Epithelial cell of esophagus (primary cell): ENCODE data around the gene SLC48A1.
A peak's percentile ranks its signal among the peaks of the same experiment; 100 is the strongest.

ENCODE experiments used
- DNase-seq: peaks from one replicate; pipeline ENCODE4 v3.0.0; 2010; ENCODE audit warnings: low read depth
- H3K4me3 ChIP-seq: 2 replicates; pipeline ENCODE4 v1.5.1; 2011; ENCODE audit warnings: mild to moderate bottlenecking, low read length, control low read depth
- TF ChIP-seq, protein P1 (sequence below): IDR thresholded peaks from 2 replicates; pipeline ENCODE4 v1.5.1; 2011; ENCODE audit warnings: low read depth, mild to moderate bottlenecking, low read length, control low read depth, inconsistent platforms; ENCODE audit not compliant: insufficient read depth; ENCODE audit errors: missing control alignments

The SLC48A1 gene

DNA sequence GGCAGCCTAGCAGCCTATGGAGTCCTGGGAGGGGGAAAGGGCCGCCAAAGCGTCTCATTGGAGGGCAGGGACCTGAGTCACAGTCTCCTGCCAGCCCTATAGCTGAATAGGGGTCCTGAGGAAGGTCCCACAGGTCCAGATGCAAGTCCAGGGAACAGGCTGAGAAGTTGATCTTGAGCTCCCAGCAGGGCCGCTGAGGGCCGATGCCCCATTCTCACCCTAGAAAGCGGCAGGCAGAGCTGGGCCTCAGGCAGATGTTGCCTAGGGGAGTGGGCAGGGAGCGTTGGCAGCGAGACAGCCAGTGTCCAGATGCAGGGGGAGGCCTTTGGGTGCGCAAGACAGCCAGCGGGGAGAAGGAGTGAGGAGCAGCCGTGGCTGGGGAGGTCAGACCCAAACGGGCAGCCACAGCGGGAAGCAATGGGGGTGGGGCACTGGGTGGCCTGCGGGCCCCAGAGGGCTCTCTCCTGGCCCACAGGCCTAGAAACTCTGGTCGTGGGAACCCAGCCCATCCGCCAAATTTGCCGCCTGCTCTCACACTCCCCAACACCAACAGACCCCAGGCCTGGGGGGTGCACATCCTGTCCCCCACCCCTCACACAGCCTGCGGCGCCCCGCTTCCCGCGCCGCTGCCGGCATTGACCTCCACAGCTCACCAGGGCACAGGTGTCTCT, 45.6 kb downstream of the SLC48A1 start:
- TF ChIP-seq, protein P1, sequence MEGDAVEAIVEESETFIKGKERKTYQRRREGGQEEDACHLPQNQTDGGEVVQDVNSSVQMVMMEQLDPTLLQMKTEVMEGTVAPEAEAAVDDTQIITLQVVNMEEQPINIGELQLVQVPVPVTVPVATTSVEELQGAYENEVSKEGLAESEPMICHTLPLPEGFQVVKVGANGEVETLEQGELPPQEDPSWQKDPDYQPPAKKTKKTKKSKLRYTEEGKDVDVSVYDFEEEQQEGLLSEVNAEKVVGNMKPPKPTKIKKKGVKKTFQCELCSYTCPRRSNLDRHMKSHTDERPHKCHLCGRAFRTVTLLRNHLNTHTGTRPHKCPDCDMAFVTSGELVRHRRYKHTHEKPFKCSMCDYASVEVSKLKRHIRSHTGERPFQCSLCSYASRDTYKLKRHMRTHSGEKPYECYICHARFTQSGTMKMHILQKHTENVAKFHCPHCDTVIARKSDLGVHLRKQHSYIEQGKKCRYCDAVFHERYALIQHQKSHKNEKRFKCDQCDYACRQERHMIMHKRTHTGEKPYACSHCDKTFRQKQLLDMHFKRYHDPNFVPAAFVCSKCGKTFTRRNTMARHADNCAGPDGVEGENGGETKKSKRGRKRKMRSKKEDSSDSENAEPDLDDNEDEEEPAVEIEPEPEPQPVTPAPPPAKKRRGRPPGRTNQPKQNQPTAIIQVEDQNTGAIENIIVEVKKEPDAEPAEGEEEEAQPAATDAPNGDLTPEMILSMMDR, result no peak
- H3K4me3 ChIP-seq, result peak overlapping the region; percentile 66
- DNase-seq, result no peak

DNA sequence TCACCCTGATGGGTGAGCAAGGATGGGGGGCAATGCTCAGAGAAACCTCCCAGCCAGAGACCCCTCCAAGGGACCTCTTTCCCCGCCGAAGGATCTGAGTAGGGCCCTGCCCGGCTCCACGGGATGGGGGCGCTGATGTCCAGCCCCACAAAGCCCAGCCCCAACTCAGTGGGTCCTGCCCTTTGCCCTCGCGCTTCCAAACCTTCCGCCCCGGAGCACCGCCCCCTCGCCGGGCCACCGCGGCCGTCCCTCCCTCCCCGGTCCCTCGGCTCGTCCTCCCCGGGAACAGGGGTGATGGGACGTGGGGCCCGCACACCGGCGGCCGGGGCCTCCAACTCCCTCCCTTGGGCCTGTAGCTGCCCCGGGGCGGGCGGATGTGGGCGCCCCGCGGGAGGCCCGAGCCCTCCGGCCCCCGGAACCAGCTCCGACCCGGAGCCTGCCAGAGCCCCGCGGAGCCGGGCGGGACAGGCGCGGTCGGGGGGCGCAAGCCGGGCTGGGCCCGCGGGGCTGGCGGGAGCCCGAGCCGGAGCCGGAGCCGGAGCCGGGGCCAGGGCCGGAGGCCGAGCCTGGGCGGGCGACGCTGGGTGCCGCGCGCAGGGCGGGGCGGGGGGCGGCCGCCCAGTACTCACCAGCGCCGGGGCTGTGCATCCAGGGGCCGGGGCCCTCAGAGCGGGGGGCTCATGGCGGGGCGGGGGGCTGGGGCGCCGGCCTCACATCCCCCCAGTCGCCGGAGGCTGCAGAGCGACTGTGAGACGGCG, 46.3 kb downstream of the SLC48A1 start:
- peak overlapping the region; percentile 67 for H3K4me3 ChIP-seq
- TF ChIP-seq, protein P1, result peak; percentile 13
- DNase-seq, result no peak

DNA sequence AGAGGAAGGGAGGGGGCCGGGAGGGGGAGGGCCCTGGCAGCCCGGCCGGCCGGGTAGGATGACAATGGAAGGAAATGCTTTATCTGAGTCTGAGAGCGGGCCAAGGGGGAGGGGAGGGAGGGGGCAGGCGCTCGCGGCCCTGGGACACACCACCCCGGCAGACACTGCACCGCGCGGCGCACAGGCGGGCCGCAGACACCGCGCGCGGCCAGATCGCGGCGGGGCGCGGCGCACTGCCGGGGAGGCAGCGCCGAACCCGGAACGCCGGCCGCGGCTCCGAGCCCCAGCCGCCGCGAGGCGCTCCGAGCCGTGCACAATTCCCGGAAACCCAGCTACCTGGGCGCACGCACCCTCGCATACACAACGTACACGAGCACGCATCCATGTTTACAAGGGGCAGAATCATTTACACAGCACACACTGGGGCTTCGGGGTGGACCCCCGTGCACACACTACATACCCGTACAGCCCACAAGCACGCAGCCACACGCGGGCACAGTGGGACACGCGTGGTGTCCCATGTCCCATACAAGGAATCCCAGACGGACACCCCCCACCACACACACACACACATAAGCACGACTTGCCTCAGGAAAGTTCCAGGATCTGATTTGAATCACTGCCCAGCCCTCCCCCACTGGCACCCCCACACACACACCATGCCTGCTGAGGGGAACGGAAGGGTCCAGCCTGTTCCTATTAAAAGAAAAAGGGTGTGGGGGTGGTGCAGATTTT, 47.0 kb downstream of the SLC48A1 start, which contains the start of gene HDAC7:
HDAC7 (minus strand) TSS at position 8 of the 735 bp plus-strand sequence. CDS start 118 bp downstream, outside the sequence.
- peak within 1 kb of the TSS; percentile 67 for H3K4me3 ChIP-seq
- TF ChIP-seq, protein P1, result no peak
- DNase-seq, result peak; percentile 76

DNA sequence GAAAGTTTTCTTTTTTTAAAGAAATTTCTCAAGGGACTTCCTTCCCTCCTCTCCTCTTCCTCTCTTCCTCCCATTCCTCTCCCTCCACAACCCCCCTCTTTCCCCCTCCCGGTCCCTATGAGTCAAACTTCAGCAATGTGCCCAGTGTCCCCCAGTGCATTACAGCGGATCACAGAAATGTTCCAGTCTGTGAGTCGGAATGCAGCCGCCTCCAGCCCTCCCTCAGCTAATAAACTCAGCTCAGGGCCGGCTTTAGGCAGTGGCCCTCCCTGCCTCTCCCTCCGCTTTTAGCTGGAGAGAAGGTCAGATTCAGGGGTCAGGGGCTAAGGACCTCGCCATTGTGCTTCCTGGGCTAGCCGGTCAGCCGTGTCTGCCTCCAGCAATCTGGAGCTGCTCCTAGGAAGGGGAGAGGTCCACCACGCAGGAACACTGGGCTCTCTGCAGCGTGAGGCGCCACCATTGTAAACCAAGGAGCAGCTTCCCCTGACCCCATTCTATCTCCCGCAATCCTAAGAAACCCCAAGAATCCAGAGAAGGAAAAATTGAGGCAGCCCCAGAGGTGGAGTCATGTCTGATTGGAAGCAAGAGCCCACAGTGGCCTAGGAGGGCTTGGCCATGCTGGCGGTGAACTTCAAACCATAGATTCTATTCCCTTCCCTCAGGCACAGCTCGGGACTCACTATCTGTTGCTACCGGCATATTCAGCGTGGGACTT, 47.8 kb downstream of the SLC48A1 start:
- peak; percentile 84 for DNase-seq
- TF ChIP-seq, protein P1, result no peak

DNA sequence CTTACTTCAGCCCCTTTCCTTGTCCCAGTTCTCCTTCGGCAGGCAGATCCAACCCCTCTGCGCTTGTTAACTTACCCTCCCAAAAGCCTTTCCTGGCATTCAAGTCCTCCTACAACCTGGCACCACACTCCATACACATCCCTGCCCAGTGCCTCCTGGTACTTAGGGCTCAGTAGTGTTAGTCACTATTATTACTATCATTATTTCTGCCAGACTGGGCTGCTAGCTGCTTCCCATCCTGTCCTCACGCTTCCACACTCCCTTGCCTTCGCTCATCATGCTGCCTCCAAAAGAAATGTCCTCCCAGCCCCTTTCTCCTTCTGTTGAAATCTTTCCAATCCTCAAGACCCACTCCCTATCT, 48.3 kb downstream of the SLC48A1 start:
- DNase-seq, result no peak
- TF ChIP-seq, protein P1, result no peak
- H3K4me3 ChIP-seq, result no peak overlapping the region

More for the DNA sequence above, 47.8 kb downstream of the SLC48A1 start:
- H3K4me3 ChIP-seq, result peak overlapping the region; percentile 67

DNA sequence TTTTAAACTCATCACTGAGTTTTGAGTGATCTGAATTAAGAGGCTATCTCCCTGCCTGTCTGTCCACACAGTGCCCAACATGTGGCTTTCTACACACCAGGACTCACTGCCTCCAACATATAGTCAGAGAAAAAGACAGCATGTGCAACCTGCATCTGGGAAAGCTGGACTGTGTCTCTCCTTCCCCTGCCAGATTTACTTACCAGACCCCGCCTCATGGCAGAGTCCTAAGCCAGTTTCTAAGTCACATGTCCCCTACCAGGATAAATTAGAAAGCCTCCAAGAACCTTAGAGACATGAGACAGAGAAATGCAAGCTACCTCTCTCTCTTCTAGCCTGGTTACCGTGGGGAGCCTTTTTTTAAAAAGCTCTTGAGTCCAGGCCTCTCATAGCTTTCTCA, 49.4 kb downstream of the SLC48A1 start:
- TF ChIP-seq, protein P1, result no peak
- DNase-seq, result no peak
- no peak overlapping the region for H3K4me3 ChIP-seq
